T-cell (primary cell): ENCODE measurements around the gene OR2D3. TPM values are rescaled to one million over a fixed set of nuclear protein-coding genes. Genes with fewer than 3 reads are reported as not detected.
A peak's percentile ranks its signal among the peaks of the same experiment; 100 is the strongest.

Source experiments
- ATAC-seq, 4 experiments: fragments of 200-7000 bp in 3 of 4; fragments of 150-1000 bp in 1 of 4; cut with Tn5 transposase; replicated peaks in 1 of 4; 1 replicate in 3 of 4; 2 replicates in 1 of 4; pipeline ENCODE4 v1.10.0; 2021; ENCODE audit warnings: moderate library complexity in 3 of 4, mild to moderate bottlenecking in 2 of 4, moderate number of reproducible peaks in 1 of 4
- CTCF ChIA-PET, 2 donors: fragments of 300-600 bp; sonication (Branson Sonifier 250); formaldehyde crosslinking; loops; one replicate each; lab custom pipeline; 2022; ENCODE audit warnings: antibody characterized with exemption in 2 of 2; lab: Charles Lee
- POLR2A ChIA-PET, 2 donors: fragments of 300-600 bp; sonication (Branson Sonifier 250); formaldehyde crosslinking; loops; one replicate each; lab custom pipeline; 2022; ENCODE audit warnings: antibody characterized with exemption in 2 of 2; lab: Charles Lee
- DNase-seq, 35 experiments: peaks; one replicate each; pipeline versions ENCODE4 v3.0.0 to v3.0.0-alpha.2; 2013 to 2023
- H3K27ac ChIP-seq: one replicate; pipeline ENCODE4 v1.5.1; 2013; ENCODE audit warnings: low read length
- H3K27me3 ChIP-seq, 2 experiments: replicated peaks in 1 of 2; 1 replicate in 1 of 2; 2 replicates in 1 of 2; pipeline versions ENCODE4 v1.6.1 to v1.7.0; 2013; ENCODE audit warnings: low read length in 1 of 2, mixed read lengths in 1 of 2; ENCODE audit not compliant: control insufficient read depth in 2 of 2, insufficient read depth in 2 of 2; ENCODE audit errors: extremely low read depth in 1 of 2
- H3K36me3 ChIP-seq, 2 donors: 1 replicate in 1 of 2; 2 replicates in 1 of 2; pipeline versions ENCODE4 v1.6.1 to v1.7.0; 2013; ENCODE audit warnings: low read length in 1 of 2; ENCODE audit not compliant: control insufficient read depth in 2 of 2, insufficient read depth in 1 of 2; ENCODE audit errors: extremely low read depth in 1 of 2
- H3K4me1 ChIP-seq, 2 experiments: 1 replicate in 1 of 2; 2 replicates in 1 of 2; pipeline versions ENCODE4 v1.6.1 to v1.7.0; 2013; ENCODE audit warnings: low read length in 2 of 2, mixed read lengths in 1 of 2; ENCODE audit not compliant: insufficient read depth in 2 of 2, control insufficient read depth in 1 of 2; ENCODE audit errors: extremely low read depth in 1 of 2
- H3K4me3 ChIP-seq, 2 donors: 1 replicate in 1 of 2; 2 replicates in 1 of 2; pipeline versions ENCODE4 v1.5.1 to v1.7.0; 2013; ENCODE audit warnings: mild to moderate bottlenecking in 2 of 2, low read length in 1 of 2, moderate library complexity in 1 of 2; ENCODE audit not compliant: control insufficient read depth in 1 of 2; ENCODE audit errors: extremely low read depth in 1 of 2
- H3K9me3 ChIP-seq: 2 replicates; pipeline ENCODE4 v1.7.0; 2013
- H3K27ac Mint-ChIP-seq, 2 donors: one replicate each; pipeline ENCODE4 v1.8.0; 2020 to 2021; ENCODE audit warnings: mild to moderate bottlenecking in 2 of 2, mixed read lengths in 2 of 2
- H3K27me3 Mint-ChIP-seq, 2 donors: one replicate each; pipeline ENCODE4 v1.8.0; 2021 to 2022; ENCODE audit warnings: mixed read lengths in 2 of 2
- H3K36me3 Mint-ChIP-seq: one replicate; pipeline ENCODE4 v1.8.0; 2021; ENCODE audit warnings: mixed read lengths
- H3K4me1 Mint-ChIP-seq, 3 donors: one replicate each; pipeline ENCODE4 v1.8.0; 2020 to 2022; ENCODE audit warnings: mixed read lengths in 3 of 3, mild to moderate bottlenecking in 1 of 3
- H3K4me3 Mint-ChIP-seq, 3 donors: one replicate each; pipeline ENCODE4 v1.8.0; 2020 to 2022; ENCODE audit warnings: mild to moderate bottlenecking in 3 of 3, mixed read lengths in 3 of 3, moderate library complexity in 3 of 3
- H3K9me3 Mint-ChIP-seq, 3 donors: one replicate each; pipeline ENCODE4 v1.8.0; 2020 to 2022; ENCODE audit warnings: mixed read lengths in 3 of 3
- WGBS: methylation state at CpG from one replicate; pipeline ENCODE4 v1.1.5; 2013; ENCODE audit warnings: missing lambda C conversion rate; ENCODE audit not compliant: insufficient coverage; 5-methylcytosine and 5-hydroxymethylcytosine counted together
- total RNA-seq, 35 experiments: library from RNA in 6 of 35; stranded (reverse) in 6 of 35; fragments of 120-200 nt in 1 of 35; gene quantifications; one replicate each; pipeline versions ENCODE4 v1.2.1 to v1.2.4 and lab custom pipeline; 2013 to 2026

The OR2D3 gene
- total RNA-seq, 5 donors from 2014 or later (not counting 1 experiment from before 2014, with no cell fraction given): not detected

DNA sequence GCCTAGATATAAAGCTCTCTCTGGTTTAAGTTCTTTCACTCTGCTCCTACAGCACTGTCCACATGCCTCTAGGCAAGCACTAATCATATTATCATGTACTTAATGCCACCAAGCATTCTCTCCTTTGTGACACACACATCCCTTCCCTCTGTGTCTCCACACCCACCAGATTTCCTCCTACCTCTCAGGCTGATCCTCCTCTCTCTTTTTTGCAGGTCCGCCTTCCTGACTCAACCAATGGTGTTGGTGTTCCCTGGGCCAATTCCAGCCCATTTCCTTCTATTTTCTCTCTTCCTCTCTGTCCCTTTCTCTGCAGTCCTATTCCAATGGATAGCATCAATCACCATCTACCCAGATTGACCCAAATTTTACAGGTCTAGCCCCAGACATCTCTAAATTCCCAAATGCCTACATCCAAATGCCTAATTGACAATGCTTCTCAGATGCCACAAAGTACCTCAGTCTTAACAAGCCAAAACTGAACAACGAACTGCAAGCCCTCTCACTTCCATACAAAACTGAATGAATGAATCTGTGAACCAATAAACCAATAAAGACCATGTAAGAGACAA lies 4.9 kb downstream of the OR2D3 start:
- Histone ChIP-seq H3K9me3 (no peaks in the 10 kb centered on the region), H3K27me3 (peaks cover 0 to 14% of the 10 kb centered on the region in 2 experiments), H3K4me1 (peaks cover 0 to 10% of the 10 kb centered on the region in 2 experiments), H3K36me3 (no peaks in the 10 kb centered on the region), H3K27ac (no peak overlapping the region), H3K4me3 (peak overlapping the region in 1 of 2 donors; percentile 66)
- ATAC-seq (peak in 2 of 4 experiments; percentile 16 to 59), DNase-seq (no peak)
- Mint-ChIP-seq H3K36me3 (no peaks in the 10 kb centered on the region), H3K9me3 (no peaks in the 10 kb centered on the region), H3K4me1 (peaks cover 19 to 25% (median 21%) of the 10 kb centered on the region in 3 donors), H3K27ac (peak overlapping the region in 1 of 2 donors; percentile 0), H3K27me3 (peaks cover 29 to 62% of the 10 kb centered on the region in 2 donors), H3K4me3 (peak overlapping the region; percentile 55 to 85 (median 79))
- POLR2A ChIA-PET: no interaction called here
- CTCF ChIA-PET: interaction anchor here in 1 of 2 donors (0.6 kb wide), 1 partner anchor 464 kb away, joined by 3 read pairs; no protein-coding TSS in a partner anchor
- WGBS: 70% methylated on average over 1 of the region's 2 CpGs

DNA sequence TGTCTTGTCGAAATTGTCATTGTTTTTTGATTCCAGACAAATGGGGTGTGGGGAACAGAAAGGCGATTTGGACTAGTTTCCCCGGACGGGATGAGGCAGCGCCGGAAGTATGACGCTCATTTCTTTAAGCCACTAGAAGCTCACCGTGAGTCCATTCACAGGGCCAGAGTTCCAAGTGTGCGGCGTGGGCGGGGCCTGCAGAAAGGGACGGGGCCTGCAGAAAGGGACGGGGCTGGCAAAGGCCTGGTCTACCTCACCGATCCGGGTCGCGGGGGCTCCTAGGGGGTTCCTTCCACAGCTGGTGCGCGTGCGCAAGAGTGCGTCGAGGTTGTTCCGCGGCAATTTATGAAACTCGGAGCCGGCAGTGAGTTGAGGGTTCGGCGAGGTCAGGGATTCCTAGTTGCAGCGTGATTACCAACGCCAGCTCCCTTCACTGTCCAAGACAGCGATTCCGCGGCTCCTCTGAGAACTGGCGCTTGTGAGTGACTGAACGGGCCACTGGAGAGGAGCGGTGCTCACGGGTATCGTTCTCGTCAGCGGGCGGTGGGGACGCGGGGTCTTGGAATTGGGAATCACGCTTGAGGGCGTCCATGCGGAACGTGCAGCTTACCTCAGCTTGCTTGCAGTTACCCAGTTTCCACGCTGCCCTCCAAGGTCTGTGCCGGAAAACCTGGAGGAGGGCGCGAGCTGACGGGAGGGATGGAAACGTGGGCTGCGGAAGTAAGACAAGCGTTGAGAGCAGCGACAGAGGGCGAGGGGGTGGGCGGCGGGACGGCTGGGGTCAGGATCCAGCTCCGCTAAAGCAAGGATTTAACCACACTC lies 5.6 kb downstream of the OR2D3 start, which contains the start of gene ZNF215:
Gene ZNF215 (plus strand): TSS at position 219 of the 822 bp plus-strand sequence. CDS start 5,847 bp downstream, outside the sequence.
- Mint-ChIP-seq H3K4me3 (peak within 1 kb of the TSS; percentile 55 to 85 (median 79)), H3K4me1 (peaks cover 19 to 25% (median 21%) of the 10 kb centered on the region in 3 donors), H3K36me3 (no peaks in the 10 kb centered on the region), H3K27me3 (peaks cover 26 to 61% of the 10 kb centered on the region in 2 donors), H3K9me3 (no peaks in the 10 kb centered on the region), H3K27ac (peak within 1 kb of the TSS in 1 of 2 donors; percentile 0)
- CTCF ChIA-PET: no interaction called here
- DNase-seq (peak in 24 of 35 experiments; percentile 1 to 55 (median 20)), ATAC-seq (peak in 2 of 4 experiments; percentile 59 to 75)
- Histone ChIP-seq H3K9me3 (no peaks in the 10 kb centered on the region), H3K4me3 (peak within 1 kb of the TSS; percentile 66 to 70), H3K36me3 (no peaks in the 10 kb centered on the region), H3K4me1 (peaks cover 0 to 10% of the 10 kb centered on the region in 2 experiments), H3K27me3 (peaks cover 0 to 14% of the 10 kb centered on the region in 2 experiments), H3K27ac (peak within 1 kb of the TSS; percentile 36)
- whole genome bisulfite sequencing: 3% methylated on average over 55 of the region's 61 CpGs
- POLR2A ChIA-PET: no interaction called here

DNA sequence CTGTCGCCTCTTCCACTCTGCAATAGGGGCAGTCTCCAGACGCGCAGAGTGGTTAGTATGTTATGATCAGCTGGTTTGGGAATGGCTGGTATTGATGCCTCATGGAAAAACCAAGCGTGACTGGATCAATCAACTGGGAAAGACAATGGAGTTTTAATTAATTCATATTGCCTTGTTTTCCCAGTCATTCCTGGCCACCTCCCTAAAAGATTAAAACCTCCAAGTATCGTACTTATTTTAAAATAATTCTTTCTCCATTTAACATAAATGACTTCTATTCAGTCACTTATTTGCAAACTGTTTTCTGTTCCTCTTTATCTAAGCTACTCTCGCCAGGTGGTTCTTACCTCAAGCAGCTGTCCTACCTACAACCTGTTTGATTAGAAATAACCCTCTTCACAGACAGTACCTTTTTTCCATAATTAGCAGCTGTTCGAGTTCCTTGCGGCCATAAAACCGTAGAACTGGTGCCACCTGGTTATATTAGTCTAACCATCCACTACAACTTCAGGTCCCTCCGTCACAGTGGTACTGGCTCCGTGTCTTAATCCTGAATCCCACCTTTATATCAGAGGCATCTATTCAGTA lies 6.3 kb downstream of the OR2D3 start:
- H3K4me1 Mint-ChIP-seq: peaks cover 19 to 30% (median 21%) of the 10 kb centered on the region in 3 donors
- Histone ChIP-seq H3K27ac (no peak overlapping the region), H3K27me3 (peaks cover 0 to 14% of the 10 kb centered on the region in 2 experiments), H3K4me1 (peaks cover 1 to 10% of the 10 kb centered on the region in 2 experiments), H3K9me3 (no peaks in the 10 kb centered on the region), H3K4me3 (peak overlapping the region; percentile 66 to 70), H3K36me3 (no peaks in the 10 kb centered on the region)
- no peaks in the 10 kb centered on the region for H3K36me3 Mint-ChIP-seq
- 29% methylated on average over 6 of the region's 11 CpGs for WGBS
- peaks cover 25 to 60% of the 10 kb centered on the region in 2 donors for H3K27me3 Mint-ChIP-seq
- ChIA-PET POLR2A (no interaction called here), CTCF (no interaction called here)
- H3K4me3 Mint-ChIP-seq: peak overlapping the region in 2 of 3 donors; percentile 79 to 85
- no peak for DNase-seq
- no peak overlapping the region for H3K27ac Mint-ChIP-seq
- no peaks in the 10 kb centered on the region for H3K9me3 Mint-ChIP-seq
- no peak for ATAC-seq

DNA sequence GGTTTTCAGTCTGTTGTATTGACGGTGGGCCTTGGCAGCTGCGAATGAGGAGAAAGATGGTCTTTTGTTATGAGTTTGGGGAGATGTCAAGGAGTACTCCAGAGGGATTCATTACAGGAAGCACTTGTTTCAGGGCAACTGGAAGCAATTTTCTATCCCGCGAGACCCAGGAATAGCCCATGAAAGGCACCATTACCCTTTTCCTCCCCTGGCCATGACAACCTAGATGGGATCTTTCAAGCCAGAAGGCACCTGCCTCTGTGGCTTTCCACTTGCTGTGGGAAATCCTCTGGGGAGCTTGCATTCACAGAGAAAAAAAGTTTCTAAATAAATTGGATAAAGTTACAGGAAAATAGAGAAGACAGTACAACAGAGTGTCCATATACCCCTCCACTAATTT lies 8.1 kb downstream of the OR2D3 start:
- peaks cover 19 to 33% (median 21%) of the 10 kb centered on the region in 3 donors for H3K4me1 Mint-ChIP-seq
- Histone ChIP-seq H3K9me3 (no peaks in the 10 kb centered on the region), H3K36me3 (no peaks in the 10 kb centered on the region), H3K4me3 (no peak overlapping the region), H3K4me1 (peaks cover 2 to 10% of the 10 kb centered on the region in 2 experiments), H3K27ac (no peak overlapping the region), H3K27me3 (peaks cover 0 to 14% of the 10 kb centered on the region in 2 experiments)
- no CpG with 5 or more reads among the region's 4 CpGs for WGBS
- POLR2A ChIA-PET: no interaction called here
- no peaks in the 10 kb centered on the region for H3K9me3 Mint-ChIP-seq
- ATAC-seq (no peak), DNase-seq (no peak)
- H3K27ac Mint-ChIP-seq: no peak overlapping the region
- H3K4me3 Mint-ChIP-seq: no peak overlapping the region
- H3K27me3 Mint-ChIP-seq: peaks cover 39 to 63% of the 10 kb centered on the region in 2 donors
- no peaks in the 10 kb centered on the region for H3K36me3 Mint-ChIP-seq
- CTCF ChIA-PET: no interaction called here

DNA sequence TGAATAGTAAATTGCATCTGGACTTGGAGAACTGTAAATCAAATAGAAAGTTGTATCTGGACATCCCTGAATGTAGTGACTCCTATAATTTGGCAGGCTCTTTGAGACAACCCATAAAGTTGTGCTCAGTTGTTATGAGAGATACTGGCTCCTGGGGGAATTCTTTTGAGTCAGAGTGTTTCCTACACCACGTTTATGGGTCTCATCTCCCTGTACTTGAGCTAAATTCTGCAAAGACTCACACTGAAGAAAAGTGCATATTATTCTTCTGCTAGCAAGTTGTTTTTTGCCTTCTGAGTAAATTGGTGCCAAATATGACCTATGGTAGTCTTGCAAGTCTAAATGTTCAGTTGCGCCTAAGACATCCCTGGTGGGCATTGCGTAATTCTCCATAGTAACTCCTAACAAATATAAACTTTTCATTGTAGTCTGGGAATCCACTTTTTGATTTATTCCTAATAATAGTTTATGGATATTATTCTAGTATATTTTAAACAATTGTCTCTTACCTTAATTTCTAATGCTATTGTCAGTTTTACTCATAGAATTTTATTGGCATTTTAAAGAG lies 10.4 kb downstream of the OR2D3 start:
- POLR2A ChIA-PET: no interaction called here
- ATAC-seq (no peak), DNase-seq (no peak)
- no peaks in the 10 kb centered on the region for H3K36me3 Mint-ChIP-seq
- no peak overlapping the region for H3K27ac Mint-ChIP-seq
- Histone ChIP-seq H3K4me1 (peaks cover 2 to 8% of the 10 kb centered on the region in 2 experiments), H3K27ac (no peak overlapping the region), H3K36me3 (no peaks in the 10 kb centered on the region), H3K27me3 (peaks cover 0 to 12% of the 10 kb centered on the region in 2 experiments), H3K4me3 (no peak overlapping the region), H3K9me3 (no peaks in the 10 kb centered on the region)
- no peaks in the 10 kb centered on the region for H3K9me3 Mint-ChIP-seq
- CTCF ChIA-PET: no interaction called here
- no CpG with 5 or more reads among the region's 3 CpGs for WGBS
- H3K27me3 Mint-ChIP-seq: peaks cover 40 to 51% of the 10 kb centered on the region in 2 donors
- no peak overlapping the region for H3K4me3 Mint-ChIP-seq
- H3K4me1 Mint-ChIP-seq: peaks cover 12 to 25% (median 14%) of the 10 kb centered on the region in 3 donors

DNA sequence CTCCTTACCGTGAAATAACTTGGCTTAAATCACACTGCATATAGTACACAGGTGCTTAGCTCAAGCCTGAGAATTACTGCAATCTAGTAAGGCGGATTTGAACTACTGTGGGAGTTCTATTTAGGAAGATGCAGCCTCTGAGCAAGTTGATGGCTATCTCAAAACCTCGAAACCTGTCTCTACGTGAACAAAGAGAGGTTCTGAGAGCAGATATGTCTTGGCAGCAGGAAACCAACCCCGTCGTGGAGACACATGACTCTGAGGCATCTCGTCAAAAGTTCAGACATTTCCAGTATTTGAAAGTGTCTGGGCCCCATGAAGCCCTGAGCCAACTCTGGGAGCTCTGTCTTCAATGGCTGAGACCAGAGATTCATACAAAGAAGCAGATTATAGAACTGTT lies 11.3 kb downstream of the OR2D3 start:
- H3K4me1 ChIP-seq: peaks cover 0 to 2% of the 10 kb centered on the region in 2 experiments
- no peak overlapping the region for H3K27ac ChIP-seq
- Mint-ChIP-seq H3K4me3 (no peak overlapping the region), H3K27me3 (peaks cover 38 to 45% of the 10 kb centered on the region in 2 donors), H3K27ac (peak overlapping the region in 1 of 2 donors; percentile 44), H3K36me3 (no peaks in the 10 kb centered on the region), H3K4me1 (peaks cover 6 to 17% (median 7%) of the 10 kb centered on the region in 3 donors), H3K9me3 (no peaks in the 10 kb centered on the region)
- H3K36me3 ChIP-seq: no peaks in the 10 kb centered on the region
- ChIA-PET CTCF (no interaction called here), POLR2A (no interaction called here)
- H3K4me3 ChIP-seq: no peak overlapping the region
- peaks cover 0 to 5% of the 10 kb centered on the region in 2 experiments for H3K27me3 ChIP-seq
- DNase-seq (peak in 5 of 35 experiments; percentile 1 to 19 (median 8)), ATAC-seq (peak in 2 of 4 experiments; percentile 23 to 85)
- H3K9me3 ChIP-seq: no peaks in the 10 kb centered on the region
- WGBS: 23% methylated on average over 6 of the region's 7 CpGs
